CD4-positive, alpha-beta T cell treated with Interleukin-17A for 4 hours (primary cell): ENCODE data around the gene CLNK.

Source experiments
- DNase-seq: peaks from one replicate; pipeline ENCODE4 v3.0.0-alpha.2; 2020; ENCODE audit warnings: mixed read lengths

The CLNK gene

GRCh38 chr4:10698172-10698571, 13.6 kb upstream of the CLNK start:
- DNase-seq = no peak

DNA sequence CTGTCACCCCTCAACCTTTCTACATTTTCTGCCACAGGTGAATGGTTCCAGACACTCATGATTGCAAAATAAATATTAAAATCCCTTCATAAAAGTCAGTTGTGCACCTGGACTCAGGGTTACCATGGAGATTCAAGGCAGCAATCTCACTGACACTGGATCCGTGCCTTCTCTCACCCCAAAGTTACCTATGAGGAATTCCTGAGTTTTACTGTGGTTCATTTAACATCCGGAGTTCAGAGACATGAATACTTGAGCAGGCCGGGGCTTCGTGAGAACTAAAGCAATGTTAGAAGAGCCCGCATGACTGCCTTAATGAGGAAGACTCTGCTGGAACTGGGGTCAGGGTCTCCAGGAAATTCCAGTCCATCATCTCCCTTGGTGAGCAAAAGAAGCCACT, 12.5 kb upstream of the CLNK start:
- no peak for DNase-seq

DNA sequence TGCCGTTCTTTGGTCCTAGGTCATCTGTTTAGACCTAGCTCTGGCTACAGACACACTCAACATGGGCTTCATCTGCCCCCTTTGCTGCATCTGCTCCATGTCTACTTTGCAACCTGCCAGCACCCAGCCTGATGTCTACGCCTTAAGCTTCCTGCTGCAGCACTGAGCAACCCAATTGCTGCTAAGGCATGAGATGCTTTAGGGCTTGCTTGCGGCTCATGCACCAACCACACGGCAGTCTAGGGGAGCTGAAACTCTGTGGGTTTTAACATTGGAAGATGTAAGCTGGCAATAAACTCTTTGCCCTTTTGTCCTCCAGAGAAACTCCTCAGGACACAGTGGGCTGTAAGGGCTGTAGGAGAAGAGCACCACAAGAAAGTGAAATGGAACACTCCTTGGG, 11.7 kb upstream of the CLNK start:
- no peak for DNase-seq

- no peak for DNase-seq
Observed at GRCh38 chr4:10694828-10695209, 10.3 kb upstream of the CLNK start.

DNA sequence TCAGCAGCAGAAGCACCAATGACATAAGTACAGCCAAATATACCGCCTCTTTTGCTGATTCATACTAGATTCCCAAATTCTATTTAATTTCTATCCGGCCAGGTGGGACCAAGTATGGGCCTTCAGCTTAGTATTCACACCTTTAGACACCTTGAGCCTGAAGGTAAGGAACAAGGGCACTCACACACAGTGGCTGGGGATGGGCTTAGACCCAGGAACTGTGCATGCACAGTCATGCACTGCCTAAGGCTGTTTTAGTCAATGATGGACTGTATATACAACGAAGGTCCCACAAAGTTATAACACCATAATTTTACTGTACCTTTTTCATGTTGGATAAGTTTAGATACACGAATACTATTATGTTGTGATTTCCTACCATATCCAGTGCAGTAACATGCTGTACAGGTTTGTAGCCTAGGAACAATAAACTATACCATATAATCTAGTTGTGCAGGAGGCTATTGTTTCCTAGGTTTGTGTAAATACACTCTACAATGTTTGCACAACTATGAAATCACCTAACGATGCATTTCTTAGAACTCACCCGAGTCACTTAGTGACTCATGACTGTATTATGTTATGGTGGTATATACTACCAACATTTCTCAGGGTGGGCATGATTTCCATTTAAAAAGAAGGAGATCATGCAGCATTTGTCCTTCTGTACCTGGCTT, 9.7 kb upstream of the CLNK start:
- DNase-seq = no peak

- no peak for DNase-seq
Observed at GRCh38 chr4:10691651-10692050, 7.1 kb upstream of the CLNK start.

GRCh38 chr4:10690185-10690907, 5.8 kb upstream of the CLNK start:
- no peak for DNase-seq

- DNase-seq = no peak
Observed at GRCh38 chr4:10688846-10689245, 4.3 kb upstream of the CLNK start.

- DNase-seq = no peak
Observed at GRCh38 chr4:10688022-10688421, 3.5 kb upstream of the CLNK start.

- DNase-seq = no peak
Observed at GRCh38 chr4:10687526-10687925, 3.0 kb upstream of the CLNK start.

GRCh38 chr4:10682397-10682796, 2.2 kb downstream of the CLNK start:
- DNase-seq = no peak

- DNase-seq = no peak
Observed at GRCh38 chr4:10677796-10678497, 6.6 kb downstream of the CLNK start.

GRCh38 chr4:10673817-10674369, 10.7 kb downstream of the CLNK start:
- no peak for DNase-seq

DNA sequence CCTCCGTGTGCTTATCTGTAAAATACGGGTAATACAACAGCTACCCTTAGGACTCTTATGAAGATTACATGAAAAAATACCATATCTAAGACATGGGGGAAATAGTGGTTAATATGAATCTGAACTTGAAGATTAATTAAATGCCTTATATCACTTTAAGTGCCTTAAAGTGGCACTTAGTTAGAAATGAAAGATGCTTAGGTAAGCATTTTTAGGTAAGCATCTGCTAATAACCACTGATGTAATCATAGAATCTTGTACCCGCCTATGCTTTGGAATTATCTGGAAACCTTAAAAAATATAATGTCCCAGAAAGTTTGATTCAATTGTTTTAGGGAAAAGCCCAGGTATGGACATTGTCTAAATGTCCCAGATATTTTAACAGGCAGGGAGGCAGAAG, 12.2 kb downstream of the CLNK start:
- no peak for DNase-seq

DNA sequence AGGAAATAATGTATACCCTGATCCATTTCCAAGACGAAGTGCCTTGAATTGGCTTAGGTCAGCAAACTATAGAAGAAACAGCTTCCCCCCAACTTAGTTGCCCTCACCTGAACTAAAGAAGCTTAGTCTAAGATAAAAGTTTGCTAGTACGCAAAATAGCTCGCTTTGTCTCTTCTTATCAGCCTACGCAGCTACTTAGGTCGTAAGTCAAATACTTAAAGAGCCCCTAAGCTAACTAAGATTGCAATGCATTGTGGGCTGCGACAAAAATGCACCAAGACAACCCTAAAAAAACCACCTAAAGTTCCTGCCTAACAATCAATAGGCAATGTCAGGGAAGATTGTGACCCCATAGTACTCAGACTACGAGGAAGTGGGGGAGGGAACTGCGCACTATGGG, 12.8 kb downstream of the CLNK start:
- DNase-seq = no peak

DNA sequence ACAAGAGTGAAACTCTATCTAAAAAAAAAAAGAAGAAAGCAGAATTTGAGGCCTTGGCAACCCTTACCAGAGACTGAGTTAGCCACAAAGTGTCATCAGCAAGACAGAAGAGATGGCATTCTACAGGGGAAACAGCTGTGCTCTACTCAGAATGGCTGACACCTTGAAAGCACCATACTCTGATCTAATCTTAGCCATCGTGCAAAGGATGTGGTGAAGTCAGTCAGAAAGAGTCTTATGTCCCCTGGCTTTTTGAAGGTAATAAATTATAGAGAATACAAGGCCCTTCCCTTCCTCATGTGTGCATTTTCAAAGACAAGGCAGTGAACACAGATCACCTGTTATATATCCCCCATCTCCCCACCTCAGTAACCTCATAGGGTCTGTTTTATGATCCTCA, 13.2 kb downstream of the CLNK start:
- DNase-seq = no peak

GRCh38 chr4:10670321-10670720, 14.2 kb downstream of the CLNK start:
- no peak for DNase-seq

DNA sequence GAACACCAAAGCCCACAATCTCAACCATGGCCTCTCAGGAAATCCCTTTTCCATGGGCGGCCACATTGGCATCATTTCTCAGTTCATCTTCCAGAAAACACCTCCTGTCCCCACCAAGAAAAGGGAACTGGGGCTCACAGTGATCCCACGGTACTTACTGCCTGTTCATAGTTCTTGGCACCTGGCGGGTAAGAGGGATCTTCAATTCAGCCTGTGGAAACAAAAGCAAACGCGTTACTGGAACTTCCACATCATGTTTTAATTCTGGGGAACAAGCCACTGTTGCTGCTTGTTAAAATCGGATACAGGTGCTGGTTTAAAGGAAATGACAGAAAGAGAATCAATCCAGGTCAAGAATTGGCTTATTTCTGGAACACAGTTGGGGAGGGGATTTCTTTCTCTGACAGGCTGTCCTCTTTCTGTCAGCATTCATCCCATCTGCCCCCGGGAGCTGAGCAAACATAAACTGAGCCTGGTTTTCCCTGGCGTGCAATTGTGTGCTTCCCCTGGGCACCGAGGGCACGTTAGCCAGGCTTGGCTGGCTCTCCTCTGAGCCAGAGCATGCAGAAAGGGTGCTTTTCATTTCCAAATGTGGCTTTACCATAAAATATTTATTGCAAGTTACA, 16.8 kb downstream of the CLNK start:
- DNase-seq = no peak

DNA sequence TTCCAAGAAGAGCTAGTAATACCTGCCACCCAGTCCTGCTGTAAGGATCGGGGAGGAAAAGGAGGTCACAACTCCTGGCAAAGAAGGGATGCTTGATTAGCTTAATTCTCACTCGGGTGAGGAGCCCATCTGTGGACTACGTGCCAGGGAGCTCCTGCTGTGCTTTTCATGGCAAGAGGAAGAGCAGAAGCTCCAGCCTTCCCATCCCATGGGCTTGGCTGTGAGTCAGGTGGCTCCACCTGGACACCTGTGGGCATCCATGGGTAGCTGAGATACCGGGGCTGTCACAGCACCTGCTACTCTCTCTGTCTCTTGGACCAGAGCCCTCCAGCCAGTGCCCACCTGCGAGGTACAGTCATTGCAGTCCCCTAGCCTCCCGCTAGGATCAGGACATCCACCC, 18.0 kb downstream of the CLNK start:
- DNase-seq = no peak

GRCh38 chr4:10664408-10664807, 20.2 kb downstream of the CLNK start:
- DNase-seq = no peak

- no peak for DNase-seq
Observed at GRCh38 chr4:10662937-10663336, 21.6 kb downstream of the CLNK start.

DNA sequence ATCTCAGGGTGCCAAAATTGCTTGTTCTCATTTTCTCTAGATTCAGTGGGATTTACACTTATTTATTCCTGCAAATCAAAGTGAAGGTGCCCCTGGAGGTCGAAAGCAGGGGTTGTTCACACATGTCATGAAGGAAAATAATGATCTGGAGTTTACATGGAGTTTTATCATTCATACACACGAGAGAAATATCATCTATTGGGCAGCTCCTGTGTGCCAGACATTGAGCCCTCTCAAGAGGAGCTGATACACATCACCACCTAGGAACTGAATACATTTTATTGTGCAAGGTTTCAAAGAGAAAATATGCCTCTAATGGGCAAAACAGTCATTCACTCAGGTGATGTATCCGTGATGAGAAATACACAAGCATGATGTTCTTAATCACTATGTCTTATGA, 23.5 kb downstream of the CLNK start:
- DNase-seq = no peak

- no peak for DNase-seq
Observed at GRCh38 chr4:10659251-10659650, 25.3 kb downstream of the CLNK start.
